Epithelial cell of prostate (primary cell): ENCODE measurements around the gene COBL.
"Not testable (repeated sequence)": the region's sequence is repeated elsewhere in the genome, so short reads cannot be mapped to it uniquely, and the experiment has no call there.

Source experiments
- DNase-seq: peaks from one replicate; pipeline ENCODE4 v3.0.0-alpha.2; 2011; ENCODE audit warnings: low read depth, low spot score
- H3K27ac ChIP-seq: fragments of 450-650 bp; 2 replicates; pipeline ENCODE4 v1.5.1; 2017; ENCODE audit warnings: mild to moderate bottlenecking

COBL gene

GRCh38 chr7:51222916-51223315, 93.7 kb downstream of the COBL start:
- DNase-seq = no peak
- H3K27ac ChIP-seq = no peak overlapping the region

- H3K27ac ChIP-seq = no peak overlapping the region
- DNase-seq = no peak
Measured at GRCh38 chr7:51220226-51220625, 96.4 kb downstream of the COBL start.

- H3K27ac ChIP-seq = no peak overlapping the region
- DNase-seq = no peak
Measured at GRCh38 chr7:51219261-51219988, 97.2 kb downstream of the COBL start.

GRCh38 chr7:51217804-51218203, 98.8 kb downstream of the COBL start:
- no peak for DNase-seq
- H3K27ac ChIP-seq = no peak overlapping the region

- no peak overlapping the region for H3K27ac ChIP-seq
- DNase-seq = no peak
Measured at GRCh38 chr7:51214098-51214497, 102.5 kb downstream of the COBL start.

- H3K27ac ChIP-seq = no peak overlapping the region
- DNase-seq = no peak
Measured at GRCh38 chr7:51213618-51214017, 103.0 kb downstream of the COBL start.

- no peak for DNase-seq
- H3K27ac ChIP-seq = no peak overlapping the region
Measured at GRCh38 chr7:51210766-51211165, 105.8 kb downstream of the COBL start.

GRCh38 chr7:51209426-51209825, 107.2 kb downstream of the COBL start:
- H3K27ac ChIP-seq = no peak overlapping the region
- DNase-seq = no peak

- DNase-seq, H3K27ac ChIP-seq: not testable (repeated sequence)
Measured at GRCh38 chr7:51208125-51208524, 108.5 kb downstream of the COBL start.

- DNase-seq = no peak
- H3K27ac ChIP-seq = no peak overlapping the region
Measured at GRCh38 chr7:51198654-51199053, 118.0 kb downstream of the COBL start.

- H3K27ac ChIP-seq = no peak overlapping the region
Measured at GRCh38 chr7:51190969-51191368, 125.6 kb downstream of the COBL start.

GRCh38 chr7:51189777-51190176, 126.8 kb downstream of the COBL start:
- H3K27ac ChIP-seq = no peak overlapping the region
- no peak for DNase-seq

More at GRCh38 chr7:51190969-51191368, 125.6 kb downstream of the COBL start:
- no peak for DNase-seq

GRCh38 chr7:51188987-51189386, 127.6 kb downstream of the COBL start:
- H3K27ac ChIP-seq = no peak overlapping the region
- DNase-seq = no peak

- no peak for DNase-seq
- no peak overlapping the region for H3K27ac ChIP-seq
Measured at GRCh38 chr7:51187941-51188340, 128.7 kb downstream of the COBL start.

GRCh38 chr7:51186531-51186930, 130.1 kb downstream of the COBL start:
- DNase-seq = no peak

GRCh38 chr7:51182636-51183166, 133.9 kb downstream of the COBL start:
- H3K27ac ChIP-seq = no peak overlapping the region
- no peak for DNase-seq

More at GRCh38 chr7:51186531-51186930, 130.1 kb downstream of the COBL start:
- H3K27ac ChIP-seq = no peak overlapping the region

GRCh38 chr7:51180092-51180491, 136.5 kb downstream of the COBL start:
- H3K27ac ChIP-seq = no peak overlapping the region
- no peak for DNase-seq

GRCh38 chr7:51175992-51176388, 140.6 kb downstream of the COBL start:
- no peak for DNase-seq
- H3K27ac ChIP-seq = no peak overlapping the region

- no peak overlapping the region for H3K27ac ChIP-seq
- DNase-seq = no peak
Measured at GRCh38 chr7:51175316-51175991, 141.2 kb downstream of the COBL start.

- DNase-seq = no peak
- no peak overlapping the region for H3K27ac ChIP-seq
Measured at GRCh38 chr7:51165337-51165736, 151.3 kb downstream of the COBL start.

- DNase-seq = peak; percentile 20
- no peak overlapping the region for H3K27ac ChIP-seq
Measured at GRCh38 chr7:51162724-51163329, 153.8 kb downstream of the COBL start.
